Middle frontal gyrus (tissue), 1 donor: ENCODE results near the gene ZDHHC13.

ENCODE experiments used
- DNase-seq: peaks from one replicate; pipeline ENCODE4 v3.0.0-alpha.2; 2015; ENCODE audit warnings: low spot score; ENCODE audit errors: extremely low spot score

Gene ZDHHC13

GRCh38 chr11:19201737-19202605, 85.0 kb downstream of the ZDHHC13 start, which contains the start of gene CSRP3:
CSRP3 (minus strand) TSS chr11:19201983; CDS start chr11:19192448, 9,535 bp downstream.
- no peak for DNase-seq

GRCh38 chr11:19204836-19205235, 87.9 kb downstream of the ZDHHC13 start:
- DNase-seq, result no peak

- no peak for DNase-seq
Observed at GRCh38 chr11:19208181-19208580, 91.2 kb downstream of the ZDHHC13 start.

GRCh38 chr11:19208959-19209546, 92.1 kb downstream of the ZDHHC13 start:
- DNase-seq, result no peak

- DNase-seq, result no peak
Observed at GRCh38 chr11:19209617-19210370, 92.8 kb downstream of the ZDHHC13 start.

GRCh38 chr11:19216021-19216420, 99.1 kb downstream of the ZDHHC13 start:
- DNase-seq, result no peak

- no peak for DNase-seq
Observed at GRCh38 chr11:19216709-19217374, 99.9 kb downstream of the ZDHHC13 start.

- peak; percentile 12 for DNase-seq
Observed at GRCh38 chr11:19218216-19218615, 101.2 kb downstream of the ZDHHC13 start.

- DNase-seq, result no peak
Observed at GRCh38 chr11:19218786-19219460, 102.0 kb downstream of the ZDHHC13 start.

- DNase-seq, result no peak
Observed at GRCh38 chr11:19220903-19221724, 104.1 kb downstream of the ZDHHC13 start.

GRCh38 chr11:19225123-19225522, 108.2 kb downstream of the ZDHHC13 start:
- no peak for DNase-seq

GRCh38 chr11:19225581-19225980, 108.6 kb downstream of the ZDHHC13 start:
- no peak for DNase-seq
